Fibroblast of lung (primary cell): ENCODE data around the gene JKAMP. TPM values are rescaled to one million over a fixed set of nuclear protein-coding genes. Genes with fewer than 3 reads are reported as not detected.

ENCODE experiments used
- DNase-seq, 2 donors: peaks; one replicate each; pipeline versions ENCODE4 v3.0.0 to v3.0.0-alpha.2; 2010; ENCODE audit warnings: low read depth in 2 of 2
- H2AFZ ChIP-seq: 2 replicates; pipeline ENCODE4 v1.5.1; 2012; ENCODE audit warnings: low read length, control low read depth, inconsistent platforms
- H3K27ac ChIP-seq: 2 replicates; pipeline ENCODE4 v1.5.1; 2011; ENCODE audit warnings: low read length, control low read depth; ENCODE audit not compliant: insufficient read depth
- H3K27me3 ChIP-seq: 2 replicates; pipeline ENCODE4 v1.5.1; 2011; ENCODE audit warnings: mild to moderate bottlenecking, low read length; ENCODE audit not compliant: control insufficient read depth, insufficient read depth
- H3K36me3 ChIP-seq: 2 replicates; pipeline ENCODE4 v1.5.1; 2011; ENCODE audit warnings: low read length; ENCODE audit not compliant: control insufficient read depth, insufficient read depth
- H3K4me1 ChIP-seq: 2 replicates; pipeline ENCODE4 v1.5.1; 2011; ENCODE audit warnings: low read length; ENCODE audit not compliant: control insufficient read depth, insufficient read depth; ENCODE audit errors: extremely low read depth
- H3K4me2 ChIP-seq: 2 replicates; pipeline ENCODE4 v1.5.1; 2011; ENCODE audit warnings: low read length, control low read depth; ENCODE audit not compliant: insufficient read depth; ENCODE audit errors: extremely low read depth
- H3K4me3 ChIP-seq, 4 experiments: fragments of 200-600 bp in 1 of 4; sonication (generic) in 1 of 4; replicated peaks in 1 of 4; 2 replicates each; pipeline ENCODE4 v1.5.1; 2011 to 2016; ENCODE audit warnings: low read length in 4 of 4, low read depth in 3 of 4, mild to moderate bottlenecking in 3 of 4, control low read depth in 2 of 4, inconsistent platforms in 1 of 4, mixed read lengths in 1 of 4; ENCODE audit not compliant: insufficient read depth in 1 of 4; ENCODE audit errors: control extremely low read depth in 1 of 4
- H3K79me2 ChIP-seq: 2 replicates; pipeline ENCODE4 v1.5.1; 2012; ENCODE audit warnings: mild to moderate bottlenecking, low read length, inconsistent platforms; ENCODE audit not compliant: control insufficient read depth, insufficient read depth
- H3K9ac ChIP-seq: 2 replicates; pipeline ENCODE4 v1.5.1; 2011; ENCODE audit warnings: mild to moderate bottlenecking, low read length, control low read depth; ENCODE audit not compliant: insufficient read depth
- H3K9me3 ChIP-seq: 2 replicates; pipeline ENCODE4 v1.5.1; 2012; ENCODE audit warnings: low read depth, low read length; ENCODE audit not compliant: control insufficient read depth, insufficient read depth
- H4K20me1 ChIP-seq: 2 replicates; pipeline ENCODE4 v1.5.1; 2011; ENCODE audit warnings: low read length; ENCODE audit not compliant: control insufficient read depth, insufficient read depth; ENCODE audit errors: extremely low read depth
- CTCF ChIP-seq, 2 donors: IDR thresholded peaks in 1 of 2; conservative IDR thresholded peaks in 1 of 2; 1 replicate in 1 of 2; 2 replicates in 1 of 2; pipeline ENCODE4 v1.5.1; 2011 to 2012; ENCODE audit warnings: low read length in 2 of 2, control low read depth in 1 of 2, inconsistent platforms in 1 of 2, low read depth in 1 of 2, mild to moderate bottlenecking in 1 of 2
- EZH2 ChIP-seq: IDR thresholded peaks from 2 replicates; pipeline ENCODE4 v1.5.1; 2012; ENCODE audit warnings: low read length, control low read depth, mild to moderate bottlenecking; ENCODE audit errors: missing control alignments
- polyA plus RNA-seq, 2 donors: library from polyadenylated mRNA; depleted of rRNA in 1 of 2; stranded (reverse) in 1 of 2; unstranded in 1 of 2; fragments of >200 nt; gene quantifications; 2 replicates each; pipeline ENCODE4 v1.2.1, GENCODE V29; 2011 to 2012; ENCODE audit warnings: missing spikeins in 1 of 2
- total RNA-seq: library from RNA; depleted of rRNA; stranded (reverse); fragments of >200 nt; gene quantifications from 2 replicates; pipeline ENCODE4 v1.2.1, GENCODE V29; 2014

JKAMP gene
- total and polyA plus RNA-seq, 2 donors (not counting 1 experiment from before 2014, with no cell fraction given): 80.1 to 207 TPM

- no peaks in the 10 kb centered on the region for H3K79me2 ChIP-seq
- H3K9me3 ChIP-seq: no peaks in the 10 kb centered on the region
- no peak overlapping the region for H3K4me3 ChIP-seq
- peak overlapping the region; percentile 47 for H2AFZ ChIP-seq
- peaks cover 4% of the 10 kb centered on the region for H3K4me1 ChIP-seq
- DNase-seq: peak in 1 of 2 donors; percentile 60
- no peaks in the 10 kb centered on the region for H3K27me3 ChIP-seq
- no peak overlapping the region for H3K27ac ChIP-seq
- no peaks in the 10 kb centered on the region for H4K20me1 ChIP-seq
- H3K9ac ChIP-seq: no peak overlapping the region
- TF ChIP-seq EZH2 (no peak), CTCF (conservative IDR thresholded peaks at IDR 0.05 in 1 of 2, IDR thresholded peaks at IDR 0.05 in 1 of 2; ENCODE audit: low read depth in 1 of 2, low read length in 2 of 2) (no peak)
- H3K4me2 ChIP-seq: no peak overlapping the region
- no peaks in the 10 kb centered on the region for H3K36me3 ChIP-seq
Observed at GRCh38 chr14:59534361-59534987, 50.2 kb downstream of the JKAMP start.

GRCh38 chr14:59537476-59537875, 53.2 kb downstream of the JKAMP start:
- peaks cover 4% of the 10 kb centered on the region for H3K4me1 ChIP-seq
- TF ChIP-seq EZH2: no peak
- TF ChIP-seq CTCF (conservative IDR thresholded peaks at IDR 0.05 in 1 of 2, IDR thresholded peaks at IDR 0.05 in 1 of 2; ENCODE audit: low read depth in 1 of 2, low read length in 2 of 2): no peak
- no peak overlapping the region for H2AFZ ChIP-seq

GRCh38 chr14:59538936-59539335, 54.6 kb downstream of the JKAMP start:
- no peak for DNase-seq
- H3K4me1 ChIP-seq: peaks cover 4% of the 10 kb centered on the region
- no peaks in the 10 kb centered on the region for H3K79me2 ChIP-seq
- no peak overlapping the region for H3K9ac ChIP-seq
- H3K9me3 ChIP-seq: no peaks in the 10 kb centered on the region
- TF ChIP-seq EZH2 (no peak), CTCF (conservative IDR thresholded peaks at IDR 0.05 in 1 of 2, IDR thresholded peaks at IDR 0.05 in 1 of 2; ENCODE audit: low read depth in 1 of 2, low read length in 2 of 2) (no peak)
- H3K4me2 ChIP-seq: no peak overlapping the region
- no peak overlapping the region for H2AFZ ChIP-seq
- H3K27me3 ChIP-seq: no peaks in the 10 kb centered on the region
- no peaks in the 10 kb centered on the region for H3K36me3 ChIP-seq
- H4K20me1 ChIP-seq: no peaks in the 10 kb centered on the region
- H3K4me3 ChIP-seq: no peak overlapping the region
- no peak overlapping the region for H3K27ac ChIP-seq

More at GRCh38 chr14:59537476-59537875, 53.2 kb downstream of the JKAMP start:
- no peak overlapping the region for H3K4me2 ChIP-seq
- no peaks in the 10 kb centered on the region for H3K9me3 ChIP-seq
- H3K27ac ChIP-seq: no peak overlapping the region
- no peak for DNase-seq
- no peaks in the 10 kb centered on the region for H3K36me3 ChIP-seq
- no peak overlapping the region for H3K4me3 ChIP-seq
- H3K79me2 ChIP-seq: no peaks in the 10 kb centered on the region
- no peak overlapping the region for H3K9ac ChIP-seq
- no peaks in the 10 kb centered on the region for H4K20me1 ChIP-seq
- H3K27me3 ChIP-seq: no peaks in the 10 kb centered on the region
